GM21737 (cell line): ENCODE results near the gene IFT25.

Source experiments
- ATAC-seq: cut with Tn5 transposase; IDR thresholded peaks from one replicate; pipeline ENCODE4 v1.9.1; 2021; ENCODE audit warnings: mild to moderate bottlenecking, moderate library complexity; ENCODE audit not compliant: unreplicated experiment

IFT25 gene

GRCh38 chr1:53957194-53957818 is 11.8 kb upstream of the IFT25 start:
- ATAC-seq, result no peak

- no peak for ATAC-seq
Measured at GRCh38 chr1:53956308-53957168, 11.0 kb upstream of the IFT25 start.

- no peak for ATAC-seq
Measured at GRCh38 chr1:53954128-53954527, 8.6 kb upstream of the IFT25 start.

GRCh38 chr1:53951697-53952096 is 6.2 kb upstream of the IFT25 start:
- ATAC-seq, result no peak

- ATAC-seq, result no peak
Measured at GRCh38 chr1:53949023-53949990, 3.8 kb upstream of the IFT25 start.

- no peak for ATAC-seq
Measured at GRCh38 chr1:53948291-53948690, 2.8 kb upstream of the IFT25 start.

- no peak for ATAC-seq
Measured at GRCh38 chr1:53947172-53947907, 1.8 kb upstream of the IFT25 start.

- ATAC-seq, result peak; percentile 63
Measured at GRCh38 chr1:53946252-53947171, 1.0 kb upstream of the IFT25 start, which contains the start of gene LRRC42. TSS of gene LRRC42 (plus strand) at chr1:53946350. CDS start at chr1:53952000, 5,650 bp downstream.

GRCh38 chr1:53945183-53945432 is 391 bp downstream of the IFT25 start:
- no peak for ATAC-seq

GRCh38 chr1:53944469-53945182 is 873 bp downstream of the IFT25 start:
- ATAC-seq, result no peak

GRCh38 chr1:53943490-53944043 is 1.9 kb downstream of the IFT25 start:
- ATAC-seq, result no peak

GRCh38 chr1:53943090-53943489 is 2.4 kb downstream of the IFT25 start:
- no peak for ATAC-seq

GRCh38 chr1:53942127-53942957 is 3.2 kb downstream of the IFT25 start:
- ATAC-seq, result no peak

GRCh38 chr1:53938136-53938830 is 7.2 kb downstream of the IFT25 start:
- ATAC-seq, result no peak

- ATAC-seq, result no peak
Measured at GRCh38 chr1:53936430-53936829, 9.1 kb downstream of the IFT25 start.

- ATAC-seq, result no peak
Measured at GRCh38 chr1:53934170-53934765, 11.2 kb downstream of the IFT25 start.

- ATAC-seq, result no peak
Measured at GRCh38 chr1:53931523-53931922, 14.0 kb downstream of the IFT25 start.
